ENCODE results near the gene ZBTB11. TPM values are rescaled to one million over a fixed set of nuclear protein-coding genes. Genes with fewer than 3 reads are reported as not detected.

Gene ZBTB11
- total and polyA plus RNA-seq, 9 of the 15 experiments (the other 6 are each of a cell fraction or from before 2014, with no cell fraction given): 6.2 to 31.9 (median 21.4) TPM

DNA sequence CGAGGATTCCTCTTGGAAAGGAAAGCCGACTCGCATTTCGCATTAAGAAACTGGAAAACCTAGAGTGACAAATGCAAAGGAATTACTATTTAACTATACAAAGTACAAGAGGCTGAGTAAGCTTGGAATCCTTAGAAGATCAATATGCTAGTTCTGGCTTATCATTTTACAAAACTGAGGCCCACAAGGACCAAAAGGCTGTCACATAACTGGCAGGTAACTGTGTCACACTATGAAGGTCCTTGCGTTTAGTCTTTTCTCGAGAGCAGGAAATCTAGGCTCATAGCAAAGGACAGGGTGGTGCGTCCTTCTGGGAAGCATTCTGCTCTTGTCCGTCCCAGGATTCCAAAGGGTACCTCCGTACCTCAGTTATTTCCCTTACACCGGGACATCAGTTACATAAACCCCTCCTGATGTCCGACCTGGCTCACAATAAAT is 9.0 kb upstream of the ZBTB11 start (continued):
- TF ChIP-seq LCOR (CRISPR knock-in tag; IDR thresholded peaks at IDR 0.05) (0 out of 2 replicates have a peak, but pooled peaks have one; percentile 2), TSC22D4 (tag; IDR thresholded peaks at IDR 0.05) (no peak), KDM4B (IDR thresholded peaks at IDR 0.05; ENCODE audit: borderline replicate concordance in 2 of 2, low read depth in 1 of 2) (no peak), MYNN (IDR thresholded peaks at IDR 0.05) (no peak), MYNN (CRISPR knock-in tag; IDR thresholded peaks at IDR 0.05) (no peak), ARID2 (IDR thresholded peaks at IDR 0.05) (no peak), MED1 (CRISPR knock-in tag; IDR thresholded peaks at IDR 0.05; ENCODE audit: borderline replicate concordance) (no peak), ZNF347 (CRISPR knock-in tag; IDR thresholded peaks at IDR 0.05; ENCODE audit: low read depth) (no peak), PKNOX1 (IDR thresholded peaks at IDR 0.05) (no peak)
- TF ChIP-seq, protein P1, sequence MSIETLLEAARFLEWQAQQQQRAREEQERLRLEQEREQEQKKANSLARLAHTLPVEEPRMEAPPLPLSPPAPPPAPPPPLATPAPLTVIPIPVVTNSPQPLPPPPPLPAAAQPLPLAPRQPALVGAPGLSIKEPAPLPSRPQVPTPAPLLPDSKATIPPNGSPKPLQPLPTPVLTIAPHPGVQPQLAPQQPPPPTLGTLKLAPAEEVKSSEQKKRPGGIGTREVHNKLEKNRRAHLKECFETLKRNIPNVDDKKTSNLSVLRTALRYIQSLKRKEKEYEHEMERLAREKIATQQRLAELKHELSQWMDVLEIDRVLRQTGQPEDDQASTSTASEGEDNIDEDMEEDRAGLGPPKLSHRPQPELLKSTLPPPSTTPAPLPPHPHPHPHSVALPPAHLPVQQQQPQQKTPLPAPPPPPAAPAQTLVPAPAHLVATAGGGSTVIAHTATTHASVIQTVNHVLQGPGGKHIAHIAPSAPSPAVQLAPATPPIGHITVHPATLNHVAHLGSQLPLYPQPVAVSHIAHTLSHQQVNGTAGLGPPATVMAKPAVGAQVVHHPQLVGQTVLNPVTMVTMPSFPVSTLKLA (conservative IDR thresholded peaks at IDR 0.05): no peak
- TF ChIP-seq, protein P2, sequence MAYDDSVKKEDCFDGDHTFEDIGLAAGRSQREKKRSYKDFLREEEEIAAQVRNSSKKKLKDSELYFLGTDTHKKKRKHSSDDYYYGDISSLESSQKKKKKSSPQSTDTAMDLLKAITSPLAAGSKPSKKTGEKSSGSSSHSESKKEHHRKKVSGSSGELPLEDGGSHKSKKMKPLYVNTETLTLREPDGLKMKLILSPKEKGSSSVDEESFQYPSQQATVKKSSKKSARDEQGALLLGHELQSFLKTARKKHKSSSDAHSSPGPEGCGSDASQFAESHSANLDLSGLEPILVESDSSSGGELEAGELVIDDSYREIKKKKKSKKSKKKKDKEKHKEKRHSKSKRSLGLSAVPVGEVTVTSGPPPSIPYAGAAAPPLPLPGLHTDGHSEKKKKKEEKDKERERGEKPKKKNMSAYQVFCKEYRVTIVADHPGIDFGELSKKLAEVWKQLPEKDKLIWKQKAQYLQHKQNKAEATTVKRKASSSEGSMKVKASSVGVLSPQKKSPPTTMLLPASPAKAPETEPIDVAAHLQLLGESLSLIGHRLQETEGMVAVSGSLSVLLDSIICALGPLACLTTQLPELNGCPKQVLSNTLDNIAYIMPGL (CRISPR knock-in tag; IDR thresholded peaks at IDR 0.05): no peak

Measured in K562 (cell line).